HepG2 (cell line): ENCODE data around the gene ZNF75A. TPM values are rescaled to one million over a fixed set of nuclear protein-coding genes. Genes with fewer than 3 reads are reported as not detected.

ENCODE experiments used
- CTCF ChIP-seq: sonication (generic); formaldehyde crosslinking; IDR thresholded peaks from 2 replicates; pipeline ENCODE4 v1.5.0; 2020; ENCODE audit warnings: mild to moderate bottlenecking, missing genetic modification reagents, moderate library complexity
- ELK4 ChIP-seq: sonication (generic); formaldehyde crosslinking; IDR thresholded peaks from 2 replicates; pipeline ENCODE4 v1.9.0; 2021; ENCODE audit warnings: missing genetic modification reagents, borderline replicate concordance
- FOXO1 ChIP-seq: sonication (generic); formaldehyde crosslinking; IDR thresholded peaks from 2 replicates; pipeline ENCODE4 v1.4.0; 2020; ENCODE audit warnings: missing genetic modification reagents
- GZF1 ChIP-seq: sonication (generic); formaldehyde crosslinking; IDR thresholded peaks from 2 replicates; pipeline ENCODE4 v1.5.1; 2020; ENCODE audit warnings: mild to moderate bottlenecking, missing genetic modification reagents
- HIC2 ChIP-seq: sonication (generic); formaldehyde crosslinking; IDR thresholded peaks from 2 replicates; pipeline ENCODE4 v1.9.0; 2022; ENCODE audit warnings: low read depth, missing genetic modification reagents
- MAFG ChIP-seq: sonication (generic); formaldehyde crosslinking; IDR thresholded peaks from 2 replicates; pipeline ENCODE4 v1.5.1; 2020; ENCODE audit warnings: mild to moderate bottlenecking, missing genetic modification reagents
- MATR3 ChIP-seq: sonication (generic); formaldehyde crosslinking; IDR thresholded peaks from 2 replicates; pipeline ENCODE4 v1.4.0; 2020; ENCODE audit warnings: missing genetic modification reagents
- ONECUT2 ChIP-seq: sonication (generic); formaldehyde crosslinking; IDR thresholded peaks from 2 replicates; pipeline ENCODE4 v1.4.0; 2020; ENCODE audit warnings: missing genetic modification reagents
- RFX3 ChIP-seq: IDR thresholded peaks from 2 replicates; pipeline ENCODE4 v1.6.1; 2016; ENCODE audit warnings: missing biosample characterization, missing genetic modification reagents
- RXRB ChIP-seq: IDR thresholded peaks from 2 replicates; pipeline ENCODE4 v1.6.1; 2016; ENCODE audit warnings: borderline replicate concordance, missing genetic modification reagents, missing compliant biosample characterization
- SSRP1 ChIP-seq: IDR thresholded peaks from 2 replicates; pipeline ENCODE4 v1.6.1; 2016; ENCODE audit warnings: control low read depth
- TBP ChIP-seq: sonication (generic); formaldehyde crosslinking; IDR thresholded peaks from 2 replicates; pipeline ENCODE4 v1.5.0; 2020; ENCODE audit warnings: missing genetic modification reagents
- ZBTB21 ChIP-seq: sonication (generic); formaldehyde crosslinking; IDR thresholded peaks from 2 replicates; pipeline ENCODE4 v1.4.0; 2020; ENCODE audit warnings: missing genetic modification reagents
- ZNF205 ChIP-seq: IDR thresholded peaks from 2 replicates; pipeline ENCODE4 v1.6.1; 2018; ENCODE audit warnings: missing biosample characterization, missing genetic modification reagents
- ZNF276 ChIP-seq: sonication (generic); formaldehyde crosslinking; IDR thresholded peaks from 2 replicates; pipeline ENCODE4 v1.4.0; 2020; ENCODE audit warnings: mild to moderate bottlenecking, low read depth, missing genetic modification reagents
- ZNF281 ChIP-seq: sonication (generic); formaldehyde crosslinking; IDR thresholded peaks from 2 replicates; pipeline ENCODE4 v1.4.0; 2020; ENCODE audit warnings: missing genetic modification reagents, borderline replicate concordance
- ZNF317 ChIP-seq: sonication (generic); formaldehyde crosslinking; IDR thresholded peaks from 2 replicates; pipeline ENCODE4 v1.5.0; 2020; ENCODE audit warnings: mild to moderate bottlenecking, missing genetic modification reagents
- ZNF354B ChIP-seq: sonication (generic); formaldehyde crosslinking; IDR thresholded peaks from 2 replicates; pipeline ENCODE4 v1.8.0; 2022; ENCODE audit warnings: mild to moderate bottlenecking, missing genetic modification reagents
- ZNF746 ChIP-seq: sonication (generic); formaldehyde crosslinking; IDR thresholded peaks from 2 replicates; pipeline ENCODE4 v1.8.0; 2022; ENCODE audit warnings: mild to moderate bottlenecking, missing genetic modification reagents
- ZNF749 ChIP-seq: sonication (generic); formaldehyde crosslinking; IDR thresholded peaks from 2 replicates; pipeline ENCODE4 v1.8.0; 2022; ENCODE audit warnings: mild to moderate bottlenecking, missing genetic modification reagents, moderate library complexity, borderline replicate concordance
- ZSCAN29 ChIP-seq: sonication (generic); formaldehyde crosslinking; conservative IDR thresholded peaks from 2 replicates; pipeline ENCODE4 v1.4.0; 2020; ENCODE audit warnings: mild to moderate bottlenecking, missing genetic modification reagents
- polyA plus RNA-seq, 8 experiments: library from polyadenylated mRNA; depleted of rRNA in 3 of 8; stranded (reverse) in 7 of 8; unstranded in 1 of 8; fragments of >200 nt; fragmentation: Illumina TruSeq in 4 of 8; extraction: Trizol in 4 of 8; gene quantifications; 2 replicates each; pipeline versions ENCODE4 v1.2.1 to v1.2.3, GENCODE V29; 2011 to 2016; ENCODE audit warnings: low read depth in 4 of 8, missing spikeins in 1 of 8, mixed read lengths in 1 of 8; ENCODE audit not compliant: insufficient read depth in 1 of 8
- total RNA-seq, 5 experiments: library from RNA; depleted of rRNA; stranded (reverse); fragments of >200 nt; fragmentation: Illumina TruSeq; extraction: Trizol; gene quantifications; 2 replicates each; pipeline ENCODE4 v1.2.3, GENCODE V29; 2016; ENCODE audit warnings: low read depth in 1 of 5

ZNF75A gene
- total and polyA plus RNA-seq, 2 of the 13 experiments (the other 11 are each of a cell fraction or from before 2014, with no cell fraction given): 1.4 to 2.1 TPM

- TF ChIP-seq TBP (CRISPR knock-in tag) (no peak), SSRP1 (CRISPR knock-in tag) (no peak), ZNF276 (CRISPR knock-in tag) (peak; percentile 40; the same call in 1 of the 2 replicates), FOXO1 (CRISPR knock-in tag) (no peak), ZBTB21 (CRISPR knock-in tag) (no peak; the same call in 1 of the 2 replicates), RFX3 (CRISPR knock-in tag) (no peak), MATR3 (CRISPR knock-in tag) (no peak), ZSCAN29 (CRISPR knock-in tag) (peak; percentile 64; the same call in 1 of the 2 replicates), ZNF317 (CRISPR knock-in tag) (no peak; the same call in 1 of the 2 replicates), ELK4 (peak; percentile 44; the same call in 1 of the 2 replicates), CTCF (CRISPR knock-in tag) (peak; percentile 16; the same call in 1 of the 2 replicates), RXRB (CRISPR knock-in tag) (no peak), ZNF749 (no peak), GZF1 (CRISPR knock-in tag) (no peak), ZNF746 (CRISPR knock-in tag) (no peak; the same call in 1 of the 2 replicates), ZNF354B (CRISPR knock-in tag) (no peak), ZNF205 (CRISPR knock-in tag) (no peak; the same call in 1 of the 2 replicates), MAFG (CRISPR knock-in tag) (no peak), ZNF281 (CRISPR knock-in tag) (peak; percentile 75), ONECUT2 (CRISPR knock-in tag) (no peak), HIC2 (no peak)
These were observed 22.4 kb upstream of the ZNF75A start, which contains the start of gene ZNF263 (continued) for GRCh38 chr16:3282730-3283542.
